ENCODE results near the gene LRP8. TPM values are rescaled to one million over a fixed set of nuclear protein-coding genes. Genes with fewer than 3 reads are reported as not detected.

Gene LRP8
- 6.7 and 8.4 TPM in 2 replicates for total RNA-seq

DNA sequence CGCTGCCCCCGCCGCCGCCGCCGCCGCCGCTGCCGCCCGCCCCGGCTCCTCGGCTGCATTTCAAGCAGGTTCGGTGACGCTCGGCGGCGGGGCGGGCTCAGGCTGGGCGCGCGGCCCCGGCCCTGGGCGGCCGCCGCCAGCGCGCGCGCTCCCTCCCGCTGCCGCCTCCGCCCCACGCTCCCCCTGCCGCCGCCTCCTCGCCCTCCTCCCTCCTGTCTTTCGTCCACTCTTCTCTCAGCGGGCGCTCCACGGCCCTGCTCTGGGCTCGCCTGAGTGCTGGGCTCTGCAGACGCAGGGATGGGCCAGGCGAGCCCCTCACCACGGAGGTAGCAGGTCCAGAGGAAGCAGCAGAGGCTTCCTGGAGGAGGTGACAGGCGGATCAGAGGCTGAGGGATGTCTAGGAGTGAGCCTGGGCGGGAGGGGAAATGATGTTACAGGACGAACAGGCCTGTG, at the start of gene LRP8:
TSS of gene LRP8 (minus strand) at position 62 of the 453 bp plus-strand sequence. CDS start 158 bp downstream, outside the sequence.
- Histone ChIP-seq H3K27me3 (ENCODE audit: control insufficient read depth, insufficient read depth, low read length) (no peaks in the 10 kb centered on the region), H3K36me3 (ENCODE audit: control insufficient read depth, insufficient read depth, low read length) (peaks cover 5% of the 10 kb centered on the region), H3K4me3 (ENCODE audit: low read depth, low read length) (peak within 1 kb of the TSS; percentile 70)
- FAIRE-seq (no peak), DNase-seq (ENCODE audit: low read depth) (no peak)
- TF ChIP-seq CTCF (IDR thresholded peaks at IDR 0.05; ENCODE audit: insufficient read depth, low read length, severe bottlenecking), result no peak

DNA sequence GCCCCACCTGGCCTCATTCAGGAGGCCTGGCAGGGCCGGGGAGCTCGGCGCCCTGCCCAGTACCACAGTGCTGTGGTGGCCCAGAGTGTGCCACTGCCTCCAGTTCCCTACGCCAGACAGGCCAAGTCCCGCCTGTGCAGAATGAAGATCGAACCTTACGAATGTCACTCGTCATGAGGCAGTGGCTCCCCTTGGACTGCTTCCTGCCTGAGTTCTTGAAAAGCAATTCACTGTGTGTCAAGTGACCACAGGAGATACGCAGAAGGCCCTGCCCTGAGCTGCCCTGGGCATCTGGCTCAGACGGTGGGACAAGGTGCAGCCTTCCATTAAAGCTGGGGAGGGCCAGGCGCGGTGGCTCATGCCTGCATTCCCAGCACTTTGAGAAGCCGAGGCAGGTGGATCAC, 49.6 kb upstream of the LRP8 start:
- FAIRE-seq, result no peak
- TF ChIP-seq CTCF (IDR thresholded peaks at IDR 0.05; ENCODE audit: insufficient read depth, low read length, severe bottlenecking), result no peak
- Histone ChIP-seq H3K36me3 (ENCODE audit: control insufficient read depth, insufficient read depth, low read length) (no peaks in the 10 kb centered on the region), H3K27me3 (ENCODE audit: control insufficient read depth, insufficient read depth, low read length) (no peaks in the 10 kb centered on the region), H3K4me3 (ENCODE audit: low read depth, low read length) (no peak overlapping the region)
- no peak for DNase-seq (ENCODE audit: low read depth)

GRCh38 chr1:53376742-53377437, 49.0 kb upstream of the LRP8 start:
- H3K36me3 ChIP-seq (ENCODE audit: control insufficient read depth, insufficient read depth, low read length), result no peaks in the 10 kb centered on the region
- TF ChIP-seq CTCF (IDR thresholded peaks at IDR 0.05; ENCODE audit: insufficient read depth, low read length, severe bottlenecking), result no peak
- FAIRE-seq (no peak), DNase-seq (ENCODE audit: low read depth) (no peak)
- H3K4me3 ChIP-seq (ENCODE audit: low read depth, low read length), result no peak overlapping the region
- H3K27me3 ChIP-seq (ENCODE audit: control insufficient read depth, insufficient read depth, low read length), result peaks cover under 1% of the 10 kb centered on the region

DNA sequence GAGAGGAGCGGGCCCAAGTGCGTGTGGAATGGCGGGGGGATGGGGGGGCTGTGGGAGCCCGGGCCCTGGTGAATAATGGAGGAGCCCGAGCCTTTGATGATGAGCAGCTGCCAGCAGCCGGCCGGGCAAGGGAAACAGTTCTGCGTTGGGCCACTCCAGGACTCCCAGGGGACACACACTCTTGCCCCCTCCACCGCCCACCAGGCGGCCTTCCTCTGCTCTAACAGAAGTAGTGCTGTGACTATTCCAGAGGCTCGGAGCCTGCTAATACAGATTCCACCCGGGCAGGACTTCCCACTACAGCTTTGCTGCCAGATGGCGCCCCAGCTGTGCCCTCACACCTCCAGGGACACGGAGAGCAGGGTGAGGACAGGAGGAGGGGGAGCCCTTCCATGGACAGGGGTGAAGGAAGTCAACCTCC, 48.2 kb upstream of the LRP8 start:
- Histone ChIP-seq H3K4me3 (ENCODE audit: low read depth, low read length) (no peak overlapping the region), H3K27me3 (ENCODE audit: control insufficient read depth, insufficient read depth, low read length) (peaks cover 2% of the 10 kb centered on the region), H3K36me3 (ENCODE audit: control insufficient read depth, insufficient read depth, low read length) (no peaks in the 10 kb centered on the region)
- TF ChIP-seq CTCF (IDR thresholded peaks at IDR 0.05; ENCODE audit: insufficient read depth, low read length, severe bottlenecking), result no peak
- FAIRE-seq (no peak), DNase-seq (ENCODE audit: low read depth) (no peak)

GRCh38 chr1:53375440-53375839, 47.6 kb upstream of the LRP8 start:
- H3K27me3 ChIP-seq (ENCODE audit: control insufficient read depth, insufficient read depth, low read length), result peaks cover 2% of the 10 kb centered on the region
- H3K36me3 ChIP-seq (ENCODE audit: control insufficient read depth, insufficient read depth, low read length), result no peaks in the 10 kb centered on the region
- no peak overlapping the region for H3K4me3 ChIP-seq (ENCODE audit: low read depth, low read length)
- FAIRE-seq, result no peak
- DNase-seq (ENCODE audit: low read depth), result no peak
- TF ChIP-seq CTCF (IDR thresholded peaks at IDR 0.05; ENCODE audit: insufficient read depth, low read length, severe bottlenecking), result no peak

DNA sequence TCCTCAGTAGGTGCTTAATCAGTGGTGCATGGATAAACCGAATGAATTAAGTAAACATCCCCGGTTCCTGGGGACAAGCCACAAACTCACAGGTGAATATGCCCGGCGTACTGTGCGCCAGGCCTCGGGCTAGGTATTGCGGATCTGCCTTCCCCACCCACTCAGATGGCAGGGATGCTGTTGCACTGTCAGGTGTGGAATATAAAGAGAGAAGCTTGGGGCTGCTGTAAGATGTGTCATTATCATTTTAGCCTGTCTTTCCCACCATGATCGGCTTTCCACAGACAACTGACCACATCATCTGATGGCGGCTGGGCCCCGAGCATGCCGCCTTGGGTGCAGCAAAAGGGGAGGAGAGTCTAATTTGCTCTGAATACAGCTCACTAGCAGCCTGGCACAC, 45.4 kb upstream of the LRP8 start:
- no peak for DNase-seq (ENCODE audit: low read depth)
- no peaks in the 10 kb centered on the region for H3K36me3 ChIP-seq (ENCODE audit: control insufficient read depth, insufficient read depth, low read length)
- no peak for FAIRE-seq
- no peak for TF ChIP-seq CTCF (IDR thresholded peaks at IDR 0.05; ENCODE audit: insufficient read depth, low read length, severe bottlenecking)
- H3K4me3 ChIP-seq (ENCODE audit: low read depth, low read length), result no peak overlapping the region
- peaks cover 4% of the 10 kb centered on the region for H3K27me3 ChIP-seq (ENCODE audit: control insufficient read depth, insufficient read depth, low read length)

All from bronchial epithelial cell (primary cell).